Activated T-cell treated with anti-CD3 and anti-CD28 coated beads, Interleukin-2, amount 50 U/mL, for 72 hours (primary cell): ENCODE measurements around the gene SULT1A1. TPM values are rescaled to one million over a fixed set of nuclear protein-coding genes. Genes with fewer than 3 reads are reported as not detected.

ENCODE experiments used
- total RNA-seq, 2 donors: library from RNA; stranded (reverse); gene quantifications; one replicate each; pipeline ENCODE4 v1.2.3, GENCODE V29; 2022

Gene SULT1A1
- total RNA-seq, 2 donors from 2014 or later: 12.7 to 18.6 TPM

Other genes with a start within 250 kb of the SULT1A1 start
- 1 to 10 TPM; 2.9 to 3.9 TPM for gene NPIPB6, start 246.5 kb downstream of the SULT1A1 start, total RNA-seq
- 100 to 1,000 TPM in 1 of 2 donors, 10 to 100 TPM in 1; 60.6 to 107 TPM for gene EIF3CL, start 206.2 kb downstream of the SULT1A1 start, total RNA-seq
- gene NPIPB7, start 137.7 kb downstream of the SULT1A1 start, total RNA-seq: under 1 TPM in 1 of 2 donors, not detected in 1; 0.48 TPM
- gene CLN3, start 118.0 kb downstream of the SULT1A1 start, total RNA-seq: 10 to 100 TPM; 22.4 to 30.1 TPM
- gene APOBR, start 115.4 kb downstream of the SULT1A1 start, total RNA-seq: 1 to 10 TPM; 2.7 to 3.2 TPM
- gene IL27, start 103.2 kb downstream of the SULT1A1 start, total RNA-seq: not detected
- not detected for gene NUPR1, start 71.1 kb downstream of the SULT1A1 start, total RNA-seq
- gene SGF29, start 56.1 kb downstream of the SULT1A1 start, total RNA-seq: 10 to 100 TPM; 42.4 to 60.0 TPM
- 1 to 10 TPM in 1 of 2 donors, under 1 TPM in 1; 0.25 to 1.2 TPM for gene SULT1A2, start 13.0 kb downstream of the SULT1A1 start, total RNA-seq
- 1 to 10 TPM in 1 of 2 donors, not detected in 1; 2.7 TPM for gene NPIPB8, start 28.0 kb upstream of the SULT1A1 start, total RNA-seq
- gene EIF3C, start 101.4 kb upstream of the SULT1A1 start, total RNA-seq: 100 to 1,000 TPM; 470 to 660 TPM
- gene NPIPB9, start 141.7 kb upstream of the SULT1A1 start, total RNA-seq: 1 to 10 TPM; 3.4 to 4.1 TPM
- gene ATXN2L, start 213.0 kb upstream of the SULT1A1 start, total RNA-seq: 100 to 1,000 TPM; 456 to 594 TPM
- gene TUFM, start 236.3 kb upstream of the SULT1A1 start, total RNA-seq: 100 to 1,000 TPM; 172 to 220 TPM